Eye (tissue), 1 donor: ENCODE results near the gene MGAT1.
"Not testable (repeated sequence)": the region's sequence is repeated elsewhere in the genome, so short reads cannot be mapped to it uniquely, and the experiment has no call there.

ENCODE experiments used
- DNase-seq: peaks from one replicate; pipeline ENCODE4 v3.0.0-alpha.2; 2015

Gene MGAT1

GRCh38 chr5:180803181-180804128 lies 849 bp upstream of the MGAT1 start:
- no peak for DNase-seq

GRCh38 chr5:180801596-180802324 lies 846 bp downstream of the MGAT1 start:
- no peak for DNase-seq

GRCh38 chr5:180799902-180800801 lies 2.5 kb downstream of the MGAT1 start:
- no peak for DNase-seq

GRCh38 chr5:180799194-180799593 lies 3.4 kb downstream of the MGAT1 start:
- DNase-seq: no peak

- DNase-seq: no peak
Observed at GRCh38 chr5:180798193-180798592, 4.4 kb downstream of the MGAT1 start.

- no peak for DNase-seq
Observed at GRCh38 chr5:180797256-180798192, 5.1 kb downstream of the MGAT1 start.

GRCh38 chr5:180795771-180796313 lies 6.8 kb downstream of the MGAT1 start:
- no peak for DNase-seq

GRCh38 chr5:180792965-180793287 lies 9.7 kb downstream of the MGAT1 start:
- no peak for DNase-seq

GRCh38 chr5:180792287-180792964 lies 10.2 kb downstream of the MGAT1 start:
- DNase-seq: no peak

- DNase-seq: no peak
Observed at GRCh38 chr5:180791611-180792213, 10.9 kb downstream of the MGAT1 start.

GRCh38 chr5:180790524-180790923 lies 12.1 kb downstream of the MGAT1 start:
- DNase-seq: no peak

GRCh38 chr5:180790020-180790419 lies 12.6 kb downstream of the MGAT1 start:
- DNase-seq: no peak

- DNase-seq: not testable (repeated sequence)
Observed at GRCh38 chr5:180788651-180789410, 13.8 kb downstream of the MGAT1 start.

GRCh38 chr5:180787711-180788431 lies 14.7 kb downstream of the MGAT1 start:
- no peak for DNase-seq

- DNase-seq: peak; percentile 47
Observed at GRCh38 chr5:180786531-180787398, 15.8 kb downstream of the MGAT1 start.

GRCh38 chr5:180785794-180786221 lies 16.8 kb downstream of the MGAT1 start:
- DNase-seq: peak; percentile 80

GRCh38 chr5:180785121-180785781 lies 17.4 kb downstream of the MGAT1 start:
- peak; percentile 50 for DNase-seq
